Mucosa of descending colon (tissue), 3 donors: Measurements from ENCODE around the gene SAMD4A. TPM values are rescaled to one million over a fixed set of nuclear protein-coding genes. Genes with fewer than 3 reads are reported as not detected.

Source experiments
- ATAC-seq: fragments of 200-7000 bp; cut with Tn5 transposase; one replicate; pipeline ENCODE4 v1.9.1; 2020; ENCODE audit warnings: mild to moderate bottlenecking, moderate library complexity
- DNase-seq, 3 donors: peaks; one replicate each; pipeline ENCODE4 v3.0.0-alpha.2; 2020
- H3K36me3 ChIP-seq: fragments of 200-600 bp; one replicate; pipeline ENCODE4 v1.8.0; 2021; ENCODE audit warnings: low read depth, mild to moderate bottlenecking
- H3K4me1 ChIP-seq: fragments of 200-600 bp; one replicate; pipeline ENCODE4 v1.8.0; 2021; ENCODE audit warnings: low read depth, mild to moderate bottlenecking
- H3K4me3 ChIP-seq: fragments of 200-600 bp; one replicate; pipeline ENCODE4 v1.8.0; 2021; ENCODE audit warnings: mild to moderate bottlenecking
- H3K9me3 ChIP-seq: fragments of 200-600 bp; one replicate; pipeline ENCODE4 v1.8.0; 2021; ENCODE audit warnings: mild to moderate bottlenecking
- CTCF ChIP-seq: fragments of 200-600 bp; IDR thresholded peaks from one replicate; pipeline ENCODE4 v1.8.0; 2022; ENCODE audit warnings: antibody characterized with exemption, mild to moderate bottlenecking
- intact Hi-C, 2 donors: fragments of 100-400 bp; cut with DNase I in 1 of 2; cut with micrococcal nuclease in 1 of 2; formaldehyde crosslinking; loops; one replicate each; pipeline versions ENCODE4 v1.11.0 to v1.11.1; 2022; cut with DNase I, micrococcal nuclease
- total RNA-seq, 3 donors: library from RNA; stranded (reverse); fragmentation: NEBNext Ultra II Directional in 2 of 3; extraction: Animal tissue kit (Norgen Biotek cat#: 25700) in 2 of 3; gene quantifications; one replicate each; pipeline versions ENCODE4 v1.2.1 to v1.2.4, GENCODE V29; 2021 to 2023
- donor health status: DM: no; HTN: no; CAD: no; lungs with moderate emphysema.
- donor health status: DM: no; HTN: no; CAD: no.
- donor health status: DM: no; HTN: yes; CAD: no.

SAMD4A gene
- total RNA-seq, 3 donors from 2014 or later: 14.7 to 82.1 (median 16.5) TPM

GRCh38 chr14:54570631-54571415, 3.9 kb downstream of the SAMD4A start:
- peaks cover 10% of the 10 kb centered on the region for H3K9me3 ChIP-seq
- no peak for TF ChIP-seq CTCF
- DNase-seq (no peak), ATAC-seq (no peak)
- no peaks in the 10 kb centered on the region for H3K36me3 ChIP-seq
- peaks cover 4% of the 10 kb centered on the region for H3K4me1 ChIP-seq
- intact Hi-C loops: loop anchor here in 1 of 2 donors (10.0 kb wide), 1 partner anchor 64 kb away; no protein-coding TSS in a partner anchor
- no peak overlapping the region for H3K4me3 ChIP-seq

GRCh38 chr14:54572316-54572715, 5.4 kb downstream of the SAMD4A start:
- Histone ChIP-seq H3K9me3 (peaks cover 10% of the 10 kb centered on the region), H3K36me3 (no peaks in the 10 kb centered on the region), H3K4me1 (peaks cover 4% of the 10 kb centered on the region), H3K4me3 (no peak overlapping the region)
- intact Hi-C loops: loop anchor here in 1 of 2 donors (10.0 kb wide), 1 partner anchor 62 kb away; no protein-coding TSS in a partner anchor
- peak in 1 of 3 donors; percentile 51 for DNase-seq
- no peak for ATAC-seq
- TF ChIP-seq CTCF: no peak

DNA sequence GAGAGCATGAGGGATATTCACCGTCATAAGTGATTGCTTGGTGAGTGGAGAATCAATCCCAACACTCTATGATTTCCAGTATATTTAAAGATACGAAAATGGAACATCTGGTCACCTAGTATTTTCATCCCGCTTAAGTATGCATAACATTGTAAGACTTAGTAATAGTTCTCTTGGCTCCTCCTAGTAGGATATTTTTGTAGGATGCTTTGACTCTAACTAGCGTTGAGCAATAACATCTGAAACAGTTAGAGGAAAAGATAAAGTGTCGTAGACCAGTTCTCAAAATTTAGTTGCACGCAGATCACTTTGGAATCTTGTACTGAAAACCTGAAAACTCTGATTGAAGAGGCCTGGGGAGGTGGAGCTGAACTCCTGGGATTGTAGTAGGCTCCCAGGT, 7.6 kb downstream of the SAMD4A start:
- no peaks in the 10 kb centered on the region for H3K4me1 ChIP-seq
- TF ChIP-seq CTCF: no peak
- H3K9me3 ChIP-seq: peaks cover 10% of the 10 kb centered on the region
- intact Hi-C loops: loop anchor here in 1 of 2 donors (10.0 kb wide), 1 partner anchor 60 kb away; no protein-coding TSS in a partner anchor
- H3K4me3 ChIP-seq: no peak overlapping the region
- DNase-seq (no peak), ATAC-seq (no peak)
- H3K36me3 ChIP-seq: no peaks in the 10 kb centered on the region

DNA sequence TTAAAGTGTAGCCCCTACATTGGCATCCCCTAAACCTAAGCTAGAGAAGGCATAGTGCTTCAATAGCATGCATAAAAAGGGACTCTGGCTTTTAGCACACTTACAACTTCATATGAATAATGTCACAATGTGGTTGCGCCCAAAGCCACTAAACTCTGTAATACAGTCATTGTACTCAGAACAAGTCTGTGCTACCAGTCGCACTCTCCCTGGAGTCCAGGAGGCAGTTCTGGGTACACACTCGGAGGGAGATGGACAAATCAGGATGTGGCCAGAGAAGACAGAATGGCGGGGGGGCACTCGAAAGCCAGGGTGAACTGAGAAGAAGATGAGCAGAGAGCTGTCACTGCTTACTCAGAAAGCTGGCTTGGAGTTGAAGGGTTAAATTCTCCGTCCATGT, 10.6 kb downstream of the SAMD4A start:
- intact Hi-C loops: loop anchor here in 1 of 2 donors (10.0 kb wide), 1 partner anchor 57 kb away; no protein-coding TSS in a partner anchor
- TF ChIP-seq CTCF: no peak
- DNase-seq: no peak
- H3K9me3 ChIP-seq: peaks cover 7% of the 10 kb centered on the region
- no peaks in the 10 kb centered on the region for H3K4me1 ChIP-seq
- no peak overlapping the region for H3K4me3 ChIP-seq
- ATAC-seq: no peak
- no peaks in the 10 kb centered on the region for H3K36me3 ChIP-seq

GRCh38 chr14:54577977-54578376, 11.0 kb downstream of the SAMD4A start:
- no peak overlapping the region for H3K4me3 ChIP-seq
- ATAC-seq (peak; percentile 48), DNase-seq (no peak)
- no peaks in the 10 kb centered on the region for H3K36me3 ChIP-seq
- intact Hi-C loops: loop anchor here in 1 of 2 donors (10.0 kb wide), 1 partner anchor 57 kb away; no protein-coding TSS in a partner anchor
- peaks cover 3% of the 10 kb centered on the region for H3K9me3 ChIP-seq
- TF ChIP-seq CTCF: no peak
- no peaks in the 10 kb centered on the region for H3K4me1 ChIP-seq
